Uterus (tissue), 2 donors: ENCODE data around the gene GLT6D1.

ENCODE experiments used
- CTCF ChIP-seq, 4 experiments: fragments of 200-600 bp in 2 of 4; fragments of 450-650 bp in 2 of 4; sonication (generic) in 2 of 4; IDR thresholded peaks; one replicate each; pipeline ENCODE4 v1.5.1; 2016 to 2019; ENCODE audit warnings: antibody characterized with exemption in 4 of 4, mild to moderate bottlenecking in 2 of 4, moderate library complexity in 1 of 4
- POLR2A ChIP-seq, 2 donors: fragments of 450-650 bp; IDR thresholded peaks; one replicate each; pipeline ENCODE4 v1.6.1; 2016; ENCODE audit warnings: antibody characterized with exemption in 2 of 2, mild to moderate bottlenecking in 1 of 2, moderate library complexity in 1 of 2

GRCh38 chr9:135590486-135591079 lies 48.8 kb downstream of the GLT6D1 start:
- TF ChIP-seq CTCF (IDR thresholded peaks at IDR 0.05), result no peak
- TF ChIP-seq POLR2A (IDR thresholded peaks at IDR 0.05), result no peak
